GM18498 (cell line): ENCODE measurements around the gene SEC63.

Source experiments
- ATAC-seq: cut with Tn5 transposase; IDR thresholded peaks from one replicate; pipeline ENCODE4 v1.9.1; 2021; ENCODE audit warnings: mild to moderate bottlenecking, moderate library complexity; ENCODE audit not compliant: unreplicated experiment

The SEC63 gene

GRCh38 chr6:107820338-107821261 is 137.4 kb downstream of the SEC63 start:
- ATAC-seq, result no peak

- no peak for ATAC-seq
These were observed 138.1 kb downstream of the SEC63 start for GRCh38 chr6:107819964-107820337.

GRCh38 chr6:107819217-107819616 is 138.8 kb downstream of the SEC63 start:
- no peak for ATAC-seq

- no peak for ATAC-seq
These were observed 139.7 kb downstream of the SEC63 start for GRCh38 chr6:107818272-107818671.

- no peak for ATAC-seq
These were observed 140.2 kb downstream of the SEC63 start for GRCh38 chr6:107817784-107818183.
